Naive thymus-derived CD4-positive, alpha-beta T cell (primary cell): ENCODE data around the gene MRPL16. TPM values are rescaled to one million over a fixed set of nuclear protein-coding genes. Genes with fewer than 3 reads are reported as not detected.

Experiments
- ATAC-seq: fragments of 150-1000 bp; cut with Tn5 transposase; 2 replicates; pipeline ENCODE4 v1.10.0; 2021; ENCODE audit warnings: mild to moderate bottlenecking, moderate library complexity
- CTCF ChIA-PET: fragments of 350-600 bp; sonication (Branson Sonifier 250); formaldehyde crosslinking; loops from one replicate; lab custom pipeline; 2021; ENCODE audit warnings: antibody characterized with exemption; lab: Charles Lee
- POLR2A ChIA-PET: fragments of 350-600 bp; sonication (Branson Sonifier 250); formaldehyde crosslinking; loops from one replicate; lab custom pipeline; 2021; ENCODE audit warnings: antibody characterized with exemption, inconsistent platforms; lab: Charles Lee
- DNase-seq, 9 donors: peaks; one replicate each; pipeline versions ENCODE4 v3.0.0 to v3.0.0-alpha.2; 2020 to 2022; ENCODE audit warnings: mixed read lengths in 1 of 9
- H3K27ac ChIP-seq: one replicate; pipeline ENCODE4 v1.7.0; 2013; ENCODE audit warnings: mild to moderate bottlenecking, low read depth, low read length, moderate library complexity
- H3K27me3 ChIP-seq, 2 donors: one replicate each; pipeline ENCODE4 v1.7.0; 2013; ENCODE audit warnings: low read length in 2 of 2, mild to moderate bottlenecking in 2 of 2, moderate library complexity in 2 of 2; ENCODE audit not compliant: control insufficient read depth in 2 of 2, insufficient read depth in 2 of 2
- H3K36me3 ChIP-seq, 3 experiments: 1 replicate in 2 of 3; 2 replicates in 1 of 3; pipeline ENCODE4 v1.7.0; 2013; ENCODE audit warnings: low read length in 3 of 3, mild to moderate bottlenecking in 3 of 3, moderate library complexity in 1 of 3; ENCODE audit not compliant: insufficient read depth in 3 of 3, control insufficient read depth in 2 of 3
- H3K4me1 ChIP-seq, 2 donors: one replicate each; pipeline ENCODE4 v1.7.0; 2013; ENCODE audit warnings: low read length in 2 of 2, mild to moderate bottlenecking in 2 of 2, moderate library complexity in 1 of 2; ENCODE audit not compliant: control insufficient read depth in 2 of 2, insufficient read depth in 2 of 2
- H3K4me3 ChIP-seq: 2 replicates; pipeline ENCODE4 v1.7.0; 2013; ENCODE audit warnings: mild to moderate bottlenecking, low read length
- H3K9me3 ChIP-seq, 3 experiments: 1 replicate in 2 of 3; 2 replicates in 1 of 3; pipeline ENCODE4 v1.7.0; 2013; ENCODE audit warnings: low read length in 3 of 3; ENCODE audit not compliant: control insufficient read depth in 2 of 3
- H3K27ac Mint-ChIP-seq, 9 donors: one replicate each; pipeline ENCODE4 v1.8.0; 2020 to 2022; ENCODE audit warnings: mixed read lengths in 9 of 9, mild to moderate bottlenecking in 8 of 9, moderate library complexity in 5 of 9, inconsistent platforms in 2 of 9
- H3K27me3 Mint-ChIP-seq, 5 donors: one replicate each; pipeline ENCODE4 v1.8.0; 2021 to 2022; ENCODE audit warnings: mixed read lengths in 5 of 5, mild to moderate bottlenecking in 1 of 5
- H3K36me3 Mint-ChIP-seq, 5 donors: one replicate each; pipeline ENCODE4 v1.8.0; 2020 to 2022; ENCODE audit warnings: mixed read lengths in 5 of 5, mild to moderate bottlenecking in 3 of 5, inconsistent platforms in 1 of 5
- H3K4me1 Mint-ChIP-seq, 7 donors: one replicate each; pipeline ENCODE4 v1.8.0; 2020 to 2022; ENCODE audit warnings: mixed read lengths in 7 of 7, mild to moderate bottlenecking in 3 of 7, inconsistent platforms in 1 of 7
- H3K4me3 Mint-ChIP-seq, 10 donors: one replicate each; pipeline ENCODE4 v1.8.0; 2020 to 2022; ENCODE audit warnings: mild to moderate bottlenecking in 10 of 10, mixed read lengths in 10 of 10, moderate library complexity in 6 of 10, inconsistent platforms in 2 of 10
- H3K9me3 Mint-ChIP-seq, 11 donors: one replicate each; pipeline ENCODE4 v1.8.0; 2020 to 2022; ENCODE audit warnings: mixed read lengths in 11 of 11, mild to moderate bottlenecking in 4 of 11, inconsistent platforms in 1 of 11, moderate library complexity in 1 of 11
- intact Hi-C, 2 donors: fragments of 100-400 bp; cut with micrococcal nuclease; formaldehyde crosslinking; loops; one replicate each; pipeline ENCODE4 v1.15.1; 2023
- polyA plus RNA-seq, 2 donors: library from polyadenylated mRNA; unstranded; fragments of 300-500 nt; fragmentation: Illumina TruSeq; gene quantifications; one replicate each; pipeline ENCODE4 v1.2.3, GENCODE V29; 2021
- total RNA-seq, 6 experiments: library from RNA in 5 of 6; stranded (reverse) in 5 of 6; gene quantifications; 1 replicate in 5 of 6; 2 replicates in 1 of 6; pipeline ENCODE4 v1.2.3 and lab custom pipeline; 2021 to 2026

The MRPL16 gene
- total and polyA plus RNA-seq, 7 experiments from 2014 or later: 25.1 to 108 (median 40.8) TPM

DNA sequence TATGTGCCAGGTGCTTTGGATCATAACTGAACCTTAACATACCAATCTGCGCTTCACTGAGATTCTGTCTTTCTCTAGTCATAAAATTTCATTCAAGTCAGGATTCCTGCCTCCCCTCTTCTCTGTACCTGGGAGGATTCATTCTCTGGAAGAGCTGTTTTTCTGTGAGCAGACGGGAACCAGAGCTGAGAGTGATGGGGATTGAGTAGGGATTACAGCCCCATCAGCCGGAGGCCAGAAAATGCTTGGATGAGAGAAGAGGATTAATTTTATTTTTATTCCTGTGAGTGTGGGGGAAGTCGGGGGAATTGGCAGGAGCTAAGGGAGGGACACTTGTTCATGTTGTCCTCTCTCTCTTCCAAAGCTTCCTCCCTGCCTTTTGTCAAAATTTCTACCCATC is 50.7 kb downstream of the MRPL16 start:
- Mint-ChIP-seq H3K4me3 (no peak overlapping the region), H3K9me3 (no peaks in the 10 kb centered on the region), H3K27ac (no peak overlapping the region), H3K4me1 (peaks cover 2 to 52% (median 20%) of the 10 kb centered on the region in 7 donors), H3K27me3 (peaks cover 0 to 12% (median 0%) of the 10 kb centered on the region in 5 donors), H3K36me3 (peaks cover 0 to 22% (median 0%) of the 10 kb centered on the region in 5 donors)
- Histone ChIP-seq H3K27me3 (no peaks in the 10 kb centered on the region), H3K9me3 (no peaks in the 10 kb centered on the region), H3K36me3 (no peaks in the 10 kb centered on the region), H3K4me3 (no peak overlapping the region), H3K27ac (no peak overlapping the region), H3K4me1 (peaks cover 6 to 8% of the 10 kb centered on the region in 2 donors)
- POLR2A ChIA-PET: no interaction called here
- CTCF ChIA-PET: interaction anchor here (2.5 kb wide), 1 partner anchor 42 kb away, joined by 11 read pairs; no protein-coding TSS in a partner anchor
- intact Hi-C loops: loop anchor here (5.0 to 10.0 kb wide), 3 partner anchors 585 to 615 kb away; partner anchors contain the start of genes DTX4 (in 2 of the 2) and FAM111A (in 1 of the 2)
- no peak for DNase-seq
- ATAC-seq: no peak

GRCh38 chr11:59758401-59759037 is 52.1 kb downstream of the MRPL16 start:
- no peaks in the 10 kb centered on the region for H3K9me3 ChIP-seq
- Mint-ChIP-seq H3K36me3 (peaks cover 0 to 22% (median 0%) of the 10 kb centered on the region in 5 donors), H3K27ac (no peak overlapping the region), H3K27me3 (peaks cover 0 to 15% (median 0%) of the 10 kb centered on the region in 5 donors), H3K4me3 (peak overlapping the region in 2 of 10 donors; percentile 2 to 33), H3K9me3 (no peaks in the 10 kb centered on the region), H3K4me1 (peaks cover 11 to 53% (median 24%) of the 10 kb centered on the region in 7 donors)
- ATAC-seq (no peak), DNase-seq (no peak)
- H3K36me3 ChIP-seq: no peaks in the 10 kb centered on the region
- intact Hi-C loops: loop anchor here in 1 of 2 donors (5.0 to 10.0 kb wide), 2 partner anchors 586 to 614 kb away; partner anchors contain the start of genes DTX4 and FAM111A
- no peaks in the 10 kb centered on the region for H3K27me3 ChIP-seq
- POLR2A ChIA-PET: interaction anchor here (0.7 kb wide), 1 partner anchor 89 kb away, joined by 4 read pairs; the partner anchor contains the start of gene PATL1
- peaks cover 8 to 12% of the 10 kb centered on the region in 2 donors for H3K4me1 ChIP-seq
- CTCF ChIA-PET: no interaction called here
- no peak overlapping the region for H3K4me3 ChIP-seq
- no peak overlapping the region for H3K27ac ChIP-seq

DNA sequence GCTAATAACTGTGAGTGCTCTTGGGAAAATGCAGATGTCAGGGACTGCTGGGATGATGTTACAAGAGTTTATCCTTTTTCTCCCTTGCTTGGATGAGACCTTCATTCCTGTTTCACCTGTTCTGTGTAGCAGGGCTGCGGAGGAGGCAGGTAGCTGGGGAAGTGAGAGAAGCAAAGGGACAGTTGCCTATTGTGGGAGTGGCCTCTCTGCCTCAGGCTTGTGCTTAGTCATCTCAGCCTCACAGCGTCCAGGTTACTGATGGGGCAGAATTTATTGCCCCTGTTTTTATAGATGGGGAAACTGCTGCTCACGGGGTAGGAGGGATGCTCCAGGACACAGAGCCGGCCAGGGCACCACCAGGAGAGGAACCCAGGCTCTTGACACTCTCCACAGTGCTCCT is 53.7 kb downstream of the MRPL16 start:
- H3K9me3 Mint-ChIP-seq: no peaks in the 10 kb centered on the region
- ChIA-PET CTCF (interaction anchor here (0.5 to 5.5 kb wide), 6 partner anchors 9 to 54 kb away, joined by 3 to 79 read pairs (median 10); partner anchors contain the start of gene MRPL16), POLR2A (interaction anchor here (2.7 kb wide), 1 partner anchor 16 kb away, joined by 11 read pairs; no protein-coding TSS in a partner anchor)
- Histone ChIP-seq H3K27ac (no peak overlapping the region), H3K9me3 (no peaks in the 10 kb centered on the region), H3K36me3 (no peaks in the 10 kb centered on the region), H3K27me3 (no peaks in the 10 kb centered on the region), H3K4me3 (no peak overlapping the region), H3K4me1 (peaks cover 8 to 12% of the 10 kb centered on the region in 2 donors)
- peak overlapping the region in 3 of 9 donors; percentile 46 to 74 (median 69) for H3K27ac Mint-ChIP-seq
- intact Hi-C loops: loop anchor here (2.0 to 10.0 kb wide), 3 partner anchors 86 to 612 kb away; partner anchors contain the start of genes DTX4 (in 1 of the 2) and FAM111A (in 1 of the 2)
- DNase-seq: no peak
- H3K27me3 Mint-ChIP-seq: peaks cover 0 to 15% (median 0%) of the 10 kb centered on the region in 5 donors
- H3K4me3 Mint-ChIP-seq: peak overlapping the region in 8 of 10 donors; percentile 79 to 90 (median 86)
- ATAC-seq: no peak
- peaks cover 11 to 48% (median 23%) of the 10 kb centered on the region in 7 donors for H3K4me1 Mint-ChIP-seq
- H3K36me3 Mint-ChIP-seq: peaks cover 0 to 15% (median 0%) of the 10 kb centered on the region in 5 donors

- no peak for DNase-seq
- no peak overlapping the region for H3K4me3 ChIP-seq
- ChIA-PET CTCF (interaction anchor here (0.5 to 5.5 kb wide), 7 partner anchors 9 to 88 kb away, joined by 3 to 79 read pairs (median 3); partner anchors contain the start of genes MRPL16 and PATL1), POLR2A (interaction anchor here (1.0 to 4.0 kb wide), 3 partner anchors 10 to 46 kb away, joined by 3 to 24 read pairs (median 11); no protein-coding TSS in a partner anchor)
- H3K4me1 ChIP-seq: peaks cover 8 to 12% of the 10 kb centered on the region in 2 donors
- intact Hi-C loops: loop anchor here (2.0 to 10.0 kb wide), 3 partner anchors 86 to 612 kb away; partner anchors contain the start of genes DTX4 (in 1 of the 2) and FAM111A (in 1 of the 2)
- Mint-ChIP-seq H3K4me1 (peaks cover 11 to 47% (median 23%) of the 10 kb centered on the region in 7 donors), H3K27ac (peak overlapping the region in 3 of 9 donors; percentile 46 to 69 (median 66)), H3K36me3 (peaks cover 0 to 15% (median 0%) of the 10 kb centered on the region in 5 donors), H3K4me3 (peak overlapping the region; percentile 79 to 96 (median 86)), H3K27me3 (peaks cover 0 to 15% (median 0%) of the 10 kb centered on the region in 5 donors), H3K9me3 (no peaks in the 10 kb centered on the region)
- no peak for ATAC-seq
- no peak overlapping the region for H3K27ac ChIP-seq
- H3K36me3 ChIP-seq: no peaks in the 10 kb centered on the region
- H3K27me3 ChIP-seq: no peaks in the 10 kb centered on the region
- H3K9me3 ChIP-seq: no peaks in the 10 kb centered on the region
Measured at GRCh38 chr11:59756558-59756840, 54.1 kb downstream of the MRPL16 start.

Other genes starting within 250 kb of the MRPL16 start
- gene OSBP, start 195.0 kb downstream of the MRPL16 start, total RNA-seq: 10 to 100 TPM; 39.8 to 57.6 (median 52.4) TPM
- gene OSBP, start 195.0 kb downstream of the MRPL16 start, polyA plus RNA-seq: 10 to 100 TPM; 21.0 to 34.5 TPM
- gene PATL1, start 141.7 kb downstream of the MRPL16 start, total RNA-seq: 10 to 100 TPM; 40.6 to 60.1 (median 45.3) TPM
- gene PATL1, start 141.7 kb downstream of the MRPL16 start, polyA plus RNA-seq: 1 to 10 TPM; 5.7 to 7.6 TPM
- not detected for gene OR10V1, start 96.9 kb downstream of the MRPL16 start, total RNA-seq
- gene OR10V1, start 96.9 kb downstream of the MRPL16 start, polyA plus RNA-seq: not detected
- gene STX3, start 55.4 kb downstream of the MRPL16 start, total RNA-seq: 10 to 100 TPM in 4 of 5 experiments, 1 to 10 TPM in 1; 9.0 to 67.4 (median 15.1) TPM
- 1 to 10 TPM; 3.5 to 4.2 TPM for gene STX3, start 55.4 kb downstream of the MRPL16 start, polyA plus RNA-seq
- gene CBLIF, start 34.7 kb upstream of the MRPL16 start, total RNA-seq: not detected
- not detected for gene CBLIF, start 34.7 kb upstream of the MRPL16 start, polyA plus RNA-seq
- 1 to 10 TPM in 2 of 5 experiments, not detected in 3; 3.4 to 3.8 TPM for gene TCN1, start 55.7 kb upstream of the MRPL16 start, total RNA-seq
- gene TCN1, start 55.7 kb upstream of the MRPL16 start, polyA plus RNA-seq: not detected
- gene OOSP3, start 68.0 kb upstream of the MRPL16 start, total RNA-seq: not detected
- not detected for gene OOSP3, start 68.0 kb upstream of the MRPL16 start, polyA plus RNA-seq
- not detected for gene OOSP1, start 127.7 kb upstream of the MRPL16 start, total RNA-seq
- not detected for gene OOSP1, start 127.7 kb upstream of the MRPL16 start, polyA plus RNA-seq
- gene OOSP4A, start 153.3 kb upstream of the MRPL16 start, total RNA-seq: not detected
- not detected for gene OOSP4A, start 153.3 kb upstream of the MRPL16 start, polyA plus RNA-seq
- not detected for gene OOSP4B, start 206.4 kb upstream of the MRPL16 start, total RNA-seq
- not detected for gene OOSP4B, start 206.4 kb upstream of the MRPL16 start, polyA plus RNA-seq
- not detected for gene OOSP2, start 229.6 kb upstream of the MRPL16 start, total RNA-seq
- gene OOSP2, start 229.6 kb upstream of the MRPL16 start, polyA plus RNA-seq: not detected
- gene MS4A3, start 245.9 kb upstream of the MRPL16 start, total RNA-seq: 1 to 10 TPM in 2 of 5 experiments, not detected in 3; 4.2 to 9.9 TPM
- gene MS4A3, start 245.9 kb upstream of the MRPL16 start, polyA plus RNA-seq: not detected